Lung microvascular endothelial cell (primary cell): ENCODE data around the gene RALGAPA1. TPM values are rescaled to one million over a fixed set of nuclear protein-coding genes. Genes with fewer than 3 reads are reported as not detected.
"Not testable (repeated sequence)": the region's sequence is repeated elsewhere in the genome, so short reads cannot be mapped to it uniquely, and the experiment has no call there.

Experiments
- DNase-seq, 2 donors: peaks; one replicate each; pipeline versions ENCODE4 v3.0.0 to v3.0.0-alpha.2; 2010; ENCODE audit warnings: low read depth in 2 of 2
- total RNA-seq: library from RNA; depleted of rRNA; stranded (reverse); fragments of >200 nt; gene quantifications from 2 replicates; pipeline ENCODE4 v1.2.1, GENCODE V29; 2014

RALGAPA1 gene
- total RNA-seq, 1 donor from 2014 or later = 20.8 TPM

GRCh38 chr14:35701531-35701930, 107.6 kb downstream of the RALGAPA1 start:
- DNase-seq = no peak

- DNase-seq = no peak
These were observed 109.2 kb downstream of the RALGAPA1 start for GRCh38 chr14:35699791-35700444.

- peak in 1 of 2 donors; percentile 6 for DNase-seq
These were observed 112.5 kb downstream of the RALGAPA1 start for GRCh38 chr14:35696575-35696974.

GRCh38 chr14:35696119-35696518, 113.0 kb downstream of the RALGAPA1 start:
- no peak for DNase-seq

GRCh38 chr14:35695647-35696046, 113.4 kb downstream of the RALGAPA1 start:
- peak in 1 of 2 donors; percentile 19 for DNase-seq

- DNase-seq = no peak
These were observed 114.0 kb downstream of the RALGAPA1 start for GRCh38 chr14:35695072-35695471.

- DNase-seq = peak in 1 of 2 donors; percentile 53
These were observed 120.1 kb downstream of the RALGAPA1 start for GRCh38 chr14:35689000-35689460.

GRCh38 chr14:35688126-35688826, 120.8 kb downstream of the RALGAPA1 start:
- DNase-seq = no peak

- peak; percentile 68 to 72 for DNase-seq
These were observed 121.7 kb downstream of the RALGAPA1 start for GRCh38 chr14:35687335-35687939.

- DNase-seq = not testable (repeated sequence)
These were observed 125.4 kb downstream of the RALGAPA1 start for GRCh38 chr14:35683688-35684087.

GRCh38 chr14:35682802-35683201, 126.3 kb downstream of the RALGAPA1 start:
- DNase-seq = no peak

GRCh38 chr14:35678403-35679028, 130.6 kb downstream of the RALGAPA1 start:
- no peak for DNase-seq

GRCh38 chr14:35669782-35670181, 139.3 kb downstream of the RALGAPA1 start:
- DNase-seq = peak in 1 of 2 donors; percentile 42

- no peak for DNase-seq
These were observed 142.6 kb downstream of the RALGAPA1 start for GRCh38 chr14:35666429-35667043.

GRCh38 chr14:35661875-35662274, 147.2 kb downstream of the RALGAPA1 start:
- DNase-seq = no peak

- DNase-seq = no peak
These were observed 156.1 kb downstream of the RALGAPA1 start for GRCh38 chr14:35653045-35653444.

- DNase-seq = no peak
These were observed 165.6 kb downstream of the RALGAPA1 start for GRCh38 chr14:35643513-35643912.

GRCh38 chr14:35637851-35638250, 171.2 kb downstream of the RALGAPA1 start:
- no peak for DNase-seq

GRCh38 chr14:35637269-35637668, 171.8 kb downstream of the RALGAPA1 start:
- no peak for DNase-seq

- no peak for DNase-seq
These were observed 176.4 kb downstream of the RALGAPA1 start for GRCh38 chr14:35632676-35633075.

- no peak for DNase-seq
These were observed 176.8 kb downstream of the RALGAPA1 start for GRCh38 chr14:35632271-35632670.
